ENCODE results near the gene CEP57. TPM values are rescaled to one million over a fixed set of nuclear protein-coding genes. Genes with fewer than 3 reads are reported as not detected.

CEP57 gene
- total RNA-seq, 1 donor from 2014 or later = 43.2 TPM

DNA sequence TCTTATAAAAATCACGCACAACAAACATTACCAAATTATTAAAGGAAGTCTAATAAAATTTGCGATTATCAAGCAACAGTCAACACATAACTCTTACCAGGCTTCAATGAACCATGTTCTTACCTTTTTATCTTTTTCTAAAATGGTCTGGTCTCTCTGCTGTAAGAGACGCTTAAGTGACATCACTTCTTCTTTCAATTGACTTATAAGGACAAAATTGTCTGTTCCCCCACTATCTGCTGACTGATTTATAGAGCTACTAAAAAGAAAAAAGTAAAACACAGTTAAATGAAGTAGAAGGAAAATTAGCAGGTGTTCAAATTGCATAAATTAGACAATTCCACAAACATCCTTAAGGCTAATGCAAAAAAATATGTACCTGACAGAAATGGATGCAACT, 11.6 kb upstream of the CEP57 start:
- peaks cover 0 to 88% of the 10 kb centered on the region in 2 donors for H3K36me3 ChIP-seq
- H3K27ac ChIP-seq = no peak overlapping the region
- no peak for DNase-seq (ENCODE audit: extremely low spot score in 2 of 2)
- TF ChIP-seq POLR2AphosphoS5 (IDR thresholded peaks at IDR 0.05; ENCODE audit: insufficient read depth in 1 of 2, low read depth in 1 of 2) (no peak), POLR2A (IDR thresholded peaks at IDR 0.05) (no peak)
- TF ChIP-seq, protein P1, sequence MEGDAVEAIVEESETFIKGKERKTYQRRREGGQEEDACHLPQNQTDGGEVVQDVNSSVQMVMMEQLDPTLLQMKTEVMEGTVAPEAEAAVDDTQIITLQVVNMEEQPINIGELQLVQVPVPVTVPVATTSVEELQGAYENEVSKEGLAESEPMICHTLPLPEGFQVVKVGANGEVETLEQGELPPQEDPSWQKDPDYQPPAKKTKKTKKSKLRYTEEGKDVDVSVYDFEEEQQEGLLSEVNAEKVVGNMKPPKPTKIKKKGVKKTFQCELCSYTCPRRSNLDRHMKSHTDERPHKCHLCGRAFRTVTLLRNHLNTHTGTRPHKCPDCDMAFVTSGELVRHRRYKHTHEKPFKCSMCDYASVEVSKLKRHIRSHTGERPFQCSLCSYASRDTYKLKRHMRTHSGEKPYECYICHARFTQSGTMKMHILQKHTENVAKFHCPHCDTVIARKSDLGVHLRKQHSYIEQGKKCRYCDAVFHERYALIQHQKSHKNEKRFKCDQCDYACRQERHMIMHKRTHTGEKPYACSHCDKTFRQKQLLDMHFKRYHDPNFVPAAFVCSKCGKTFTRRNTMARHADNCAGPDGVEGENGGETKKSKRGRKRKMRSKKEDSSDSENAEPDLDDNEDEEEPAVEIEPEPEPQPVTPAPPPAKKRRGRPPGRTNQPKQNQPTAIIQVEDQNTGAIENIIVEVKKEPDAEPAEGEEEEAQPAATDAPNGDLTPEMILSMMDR (IDR thresholded peaks at IDR 0.05) = no peak
- H3K27me3 ChIP-seq = no peaks in the 10 kb centered on the region
- no peaks in the 10 kb centered on the region for H3K4me1 ChIP-seq
- no peak overlapping the region for H3K4me3 ChIP-seq
- intact Hi-C loops (cut with DNase I) = no loop called here
- no peaks in the 10 kb centered on the region for H3K9me3 ChIP-seq

DNA sequence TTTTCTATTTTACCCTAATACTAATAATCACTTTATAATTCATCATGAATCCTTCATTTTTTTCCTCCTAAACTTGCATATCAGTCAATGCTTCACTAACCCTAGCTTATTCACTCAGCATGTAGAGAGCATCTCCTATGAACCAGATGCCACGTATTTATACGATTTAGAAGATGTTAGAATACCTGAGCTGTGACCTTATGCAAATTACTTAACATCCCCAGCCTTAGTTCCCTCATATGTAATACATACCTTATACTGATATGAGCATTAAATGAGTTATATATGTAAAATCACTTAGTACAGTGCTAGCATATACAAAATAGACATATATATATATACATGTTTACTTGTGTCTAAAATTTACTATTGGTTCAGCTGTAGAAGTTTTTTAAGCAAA, 9.8 kb upstream of the CEP57 start:
- no peak for DNase-seq (ENCODE audit: extremely low spot score in 2 of 2)
- no peak overlapping the region for H3K27ac ChIP-seq
- H3K4me1 ChIP-seq = no peaks in the 10 kb centered on the region
- H3K36me3 ChIP-seq = peaks cover 0 to 90% of the 10 kb centered on the region in 2 donors
- TF ChIP-seq POLR2AphosphoS5 (IDR thresholded peaks at IDR 0.05; ENCODE audit: insufficient read depth in 1 of 2, low read depth in 1 of 2) (no peak), POLR2A (IDR thresholded peaks at IDR 0.05) (no peak)
- TF ChIP-seq, protein P1 (IDR thresholded peaks at IDR 0.05) = no peak
- no peaks in the 10 kb centered on the region for H3K9me3 ChIP-seq
- intact Hi-C loops (cut with DNase I) = no loop called here
- H3K27me3 ChIP-seq = no peaks in the 10 kb centered on the region
- H3K4me3 ChIP-seq = no peak overlapping the region

DNA sequence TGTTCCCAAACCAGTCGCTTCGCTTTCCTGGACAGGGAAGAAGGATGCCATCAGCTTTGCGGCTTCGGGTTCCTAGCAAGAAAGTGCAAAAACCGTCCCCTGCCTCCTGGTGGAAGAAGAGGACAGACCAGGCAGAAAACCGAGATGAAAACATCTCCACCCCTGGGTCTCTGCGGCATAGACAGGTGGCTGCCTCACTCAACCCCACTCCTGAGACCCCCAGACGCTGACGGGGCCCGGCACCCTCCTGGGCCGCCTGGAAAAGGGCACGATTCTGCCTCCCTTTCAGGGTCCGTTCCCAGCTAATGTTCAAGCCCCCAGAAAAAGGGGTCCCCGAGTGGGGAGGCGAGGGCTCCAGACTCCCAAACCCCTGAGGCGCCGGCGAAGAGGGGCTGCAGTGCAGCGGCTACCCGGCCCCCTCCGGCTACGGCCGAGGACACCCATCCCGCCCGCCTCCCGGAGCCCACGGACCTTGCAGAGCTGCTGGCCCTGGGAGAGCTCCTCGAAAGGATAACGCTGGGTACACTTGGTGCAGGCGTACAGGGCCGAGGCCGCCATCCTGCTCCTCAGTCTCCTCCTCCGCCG, 1.3 kb upstream of the CEP57 start:
- H3K9me3 ChIP-seq = no peaks in the 10 kb centered on the region
- peak in 1 of 2 donors; percentile 88 for DNase-seq (ENCODE audit: extremely low spot score in 2 of 2)
- H3K4me3 ChIP-seq = peak overlapping the region; percentile 56 to 78
- TF ChIP-seq, protein P1 (IDR thresholded peaks at IDR 0.05) = no peak
- no peak for TF ChIP-seq POLR2AphosphoS5 (IDR thresholded peaks at IDR 0.05; ENCODE audit: insufficient read depth in 1 of 2, low read depth in 1 of 2)
- no peak for TF ChIP-seq POLR2A (IDR thresholded peaks at IDR 0.05)
- peak overlapping the region; percentile 99 for H3K27ac ChIP-seq
- intact Hi-C loops (cut with DNase I) = no loop called here
- no peaks in the 10 kb centered on the region for H3K27me3 ChIP-seq
- H3K4me1 ChIP-seq = peaks cover 36% of the 10 kb centered on the region
- H3K36me3 ChIP-seq = peaks cover 0 to 30% of the 10 kb centered on the region in 2 donors

DNA sequence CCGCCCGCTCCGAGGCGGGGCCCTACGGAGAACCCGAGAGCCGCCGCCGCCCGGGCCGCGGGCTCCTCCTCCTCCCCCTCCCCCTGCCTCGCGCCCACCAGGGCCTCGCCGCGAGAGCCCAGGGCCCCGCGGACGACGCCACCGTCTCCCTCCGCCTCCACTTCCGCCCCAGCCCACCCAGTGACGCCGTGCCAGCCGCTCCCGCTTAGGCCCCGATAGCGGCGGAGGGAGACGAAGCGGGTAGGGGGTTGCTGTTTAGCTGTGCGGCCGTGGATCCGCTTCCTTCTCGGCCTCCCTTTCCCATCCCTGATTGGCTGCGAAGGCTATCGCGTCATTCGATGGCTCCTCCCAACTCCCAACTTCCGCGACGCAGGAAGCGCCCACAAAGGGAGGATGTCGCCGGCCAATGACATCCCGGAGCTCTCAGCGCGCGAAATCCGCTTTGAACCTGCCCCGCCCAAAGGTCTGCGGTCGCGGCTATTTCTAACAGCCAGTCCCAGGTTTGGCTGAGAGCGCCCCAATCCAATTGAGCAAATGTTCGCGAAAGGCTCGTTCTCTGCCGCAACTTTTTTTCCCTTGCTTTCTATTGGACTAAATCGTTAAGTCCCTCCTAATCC, 684 bp upstream of the CEP57 start, which contains the start of gene FAM76B:
Gene FAM76B, minus strand, starts transcription at position 277 of the 617 bp plus-strand sequence. CDS start 304 bp downstream, outside the sequence.
- intact Hi-C loops (cut with DNase I) = no loop called here
- peaks cover 0 to 24% of the 10 kb centered on the region in 2 donors for H3K36me3 ChIP-seq
- H3K27ac ChIP-seq = peak within 1 kb of the TSS; percentile 99
- H3K27me3 ChIP-seq = no peaks in the 10 kb centered on the region
- TF ChIP-seq, protein P1 (IDR thresholded peaks at IDR 0.05) = peak in 1 of 3 experiments; percentile 8
- TF ChIP-seq POLR2AphosphoS5 (IDR thresholded peaks at IDR 0.05; ENCODE audit: insufficient read depth in 1 of 2, low read depth in 1 of 2) = peak; percentile 34 to 95
- peak in 1 of 2 donors; percentile 90 for TF ChIP-seq POLR2A (IDR thresholded peaks at IDR 0.05)
- peaks cover 36% of the 10 kb centered on the region for H3K4me1 ChIP-seq
- DNase-seq (ENCODE audit: extremely low spot score in 2 of 2) = peak; percentile 99
- H3K4me3 ChIP-seq = peak within 1 kb of the TSS; percentile 56 to 78
- H3K9me3 ChIP-seq = no peaks in the 10 kb centered on the region

Measured in vagina (tissue), 2 donors.